H1 (cell line): ENCODE data around the gene PPP4R4. TPM values are rescaled to one million over a fixed set of nuclear protein-coding genes. Genes with fewer than 3 reads are reported as not detected.

Source experiments
- CTBP2 ChIP-seq: IDR thresholded peaks from 2 replicates; pipeline ENCODE4 v1.7.0; 2011; ENCODE audit warnings: borderline replicate concordance, mild to moderate bottlenecking, moderate library complexity, mixed read lengths, low read length; ENCODE audit not compliant: insufficient read depth, insufficient read length
- KDM1A ChIP-seq: fragments of 200-600, 300-600 bp; sonication (generic); IDR thresholded peaks from 2 replicates; pipeline ENCODE4 v1.7.1; 2016; ENCODE audit warnings: mild to moderate bottlenecking, low read length, borderline replicate concordance
- NANOG ChIP-seq: IDR thresholded peaks from 2 replicates; pipeline ENCODE4 v1.6.1; 2011; ENCODE audit warnings: low read length, low read depth, mild to moderate bottlenecking, inconsistent platforms; ENCODE audit not compliant: insufficient read depth, poor library complexity, severe bottlenecking
- SAP30 ChIP-seq: fragments of 300-600 bp; sonication (generic); IDR thresholded peaks from 2 replicates; pipeline ENCODE4 v1.7.1; 2012; ENCODE audit warnings: low read length, moderate library complexity, mild to moderate bottlenecking, inconsistent platforms; ENCODE audit not compliant: insufficient read depth, insufficient replicate concordance
- SUZ12 ChIP-seq: fragments of 200-600 bp; sonication (generic); IDR thresholded peaks from 2 replicates; pipeline ENCODE4 v1.6.1; 2012; ENCODE audit warnings: mild to moderate bottlenecking, inconsistent platforms, low read length, moderate library complexity, mixed read lengths
- polyA plus RNA-seq, 7 experiments: library from polyadenylated mRNA; depleted of rRNA in 3 of 7; stranded (reverse) in 5 of 7; unstranded in 2 of 7; fragments of >200 nt in 5 of 7; fragments of 200-250 nt in 2 of 7; gene quantifications; 1 replicate in 5 of 7; 2 replicates in 1 of 7; 4 replicates in 1 of 7; pipeline versions ENCODE4 v1.2.1 to v1.2.3, GENCODE V29; 2011 to 2013; ENCODE audit warnings: missing spikeins in 2 of 7, mixed read lengths in 2 of 7
- total RNA-seq: library from RNA; stranded (reverse); fragmentation: NEBNext Ultra II Directional; extraction: Animal tissue kit (Norgen Biotek cat#: 25700); gene quantifications from 2 replicates; pipeline ENCODE4 v1.2.1, GENCODE V29; 2021
- TF ChIP-seq, protein P1 (sequence below): fragments of 300-600 bp; sonication (generic); IDR thresholded peaks from 2 replicates; pipeline ENCODE4 v1.7.1; 2012; ENCODE audit warnings: low read length, moderate library complexity, mild to moderate bottlenecking, inconsistent platforms; ENCODE audit not compliant: insufficient replicate concordance
- TF ChIP-seq, protein P2 (sequence below): IDR thresholded peaks from 2 replicates; pipeline ENCODE4 v1.6.1; 2011; ENCODE audit warnings: low read depth, mild to moderate bottlenecking, low read length; ENCODE audit not compliant: insufficient read depth

The PPP4R4 gene
- total and polyA plus RNA-seq, 2 of the 8 experiments (the other 6 are each of a cell fraction or from before 2014, with no cell fraction given) = 3.3 to 9.6 TPM

DNA sequence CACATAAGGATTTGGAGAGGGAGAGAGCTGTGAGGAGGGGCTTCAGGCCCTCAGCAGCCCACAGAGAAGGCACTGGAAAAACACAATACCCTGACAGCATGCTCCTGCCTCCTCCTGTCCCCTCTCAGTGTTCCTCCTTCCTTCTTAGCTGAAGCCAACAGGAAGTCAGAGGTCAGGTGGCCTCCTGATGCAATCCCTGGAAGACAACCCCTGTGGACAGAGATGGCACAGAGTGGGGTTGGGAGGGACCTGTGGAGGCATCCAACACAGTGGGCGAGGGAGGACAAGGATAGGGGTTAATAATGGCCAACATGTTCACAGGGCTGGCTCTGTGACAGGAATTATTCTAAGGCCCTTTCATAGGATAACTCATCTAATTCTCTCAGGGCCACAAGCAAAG lies 29.4 kb upstream of the PPP4R4 start (continued):
- TF ChIP-seq, protein P1, sequence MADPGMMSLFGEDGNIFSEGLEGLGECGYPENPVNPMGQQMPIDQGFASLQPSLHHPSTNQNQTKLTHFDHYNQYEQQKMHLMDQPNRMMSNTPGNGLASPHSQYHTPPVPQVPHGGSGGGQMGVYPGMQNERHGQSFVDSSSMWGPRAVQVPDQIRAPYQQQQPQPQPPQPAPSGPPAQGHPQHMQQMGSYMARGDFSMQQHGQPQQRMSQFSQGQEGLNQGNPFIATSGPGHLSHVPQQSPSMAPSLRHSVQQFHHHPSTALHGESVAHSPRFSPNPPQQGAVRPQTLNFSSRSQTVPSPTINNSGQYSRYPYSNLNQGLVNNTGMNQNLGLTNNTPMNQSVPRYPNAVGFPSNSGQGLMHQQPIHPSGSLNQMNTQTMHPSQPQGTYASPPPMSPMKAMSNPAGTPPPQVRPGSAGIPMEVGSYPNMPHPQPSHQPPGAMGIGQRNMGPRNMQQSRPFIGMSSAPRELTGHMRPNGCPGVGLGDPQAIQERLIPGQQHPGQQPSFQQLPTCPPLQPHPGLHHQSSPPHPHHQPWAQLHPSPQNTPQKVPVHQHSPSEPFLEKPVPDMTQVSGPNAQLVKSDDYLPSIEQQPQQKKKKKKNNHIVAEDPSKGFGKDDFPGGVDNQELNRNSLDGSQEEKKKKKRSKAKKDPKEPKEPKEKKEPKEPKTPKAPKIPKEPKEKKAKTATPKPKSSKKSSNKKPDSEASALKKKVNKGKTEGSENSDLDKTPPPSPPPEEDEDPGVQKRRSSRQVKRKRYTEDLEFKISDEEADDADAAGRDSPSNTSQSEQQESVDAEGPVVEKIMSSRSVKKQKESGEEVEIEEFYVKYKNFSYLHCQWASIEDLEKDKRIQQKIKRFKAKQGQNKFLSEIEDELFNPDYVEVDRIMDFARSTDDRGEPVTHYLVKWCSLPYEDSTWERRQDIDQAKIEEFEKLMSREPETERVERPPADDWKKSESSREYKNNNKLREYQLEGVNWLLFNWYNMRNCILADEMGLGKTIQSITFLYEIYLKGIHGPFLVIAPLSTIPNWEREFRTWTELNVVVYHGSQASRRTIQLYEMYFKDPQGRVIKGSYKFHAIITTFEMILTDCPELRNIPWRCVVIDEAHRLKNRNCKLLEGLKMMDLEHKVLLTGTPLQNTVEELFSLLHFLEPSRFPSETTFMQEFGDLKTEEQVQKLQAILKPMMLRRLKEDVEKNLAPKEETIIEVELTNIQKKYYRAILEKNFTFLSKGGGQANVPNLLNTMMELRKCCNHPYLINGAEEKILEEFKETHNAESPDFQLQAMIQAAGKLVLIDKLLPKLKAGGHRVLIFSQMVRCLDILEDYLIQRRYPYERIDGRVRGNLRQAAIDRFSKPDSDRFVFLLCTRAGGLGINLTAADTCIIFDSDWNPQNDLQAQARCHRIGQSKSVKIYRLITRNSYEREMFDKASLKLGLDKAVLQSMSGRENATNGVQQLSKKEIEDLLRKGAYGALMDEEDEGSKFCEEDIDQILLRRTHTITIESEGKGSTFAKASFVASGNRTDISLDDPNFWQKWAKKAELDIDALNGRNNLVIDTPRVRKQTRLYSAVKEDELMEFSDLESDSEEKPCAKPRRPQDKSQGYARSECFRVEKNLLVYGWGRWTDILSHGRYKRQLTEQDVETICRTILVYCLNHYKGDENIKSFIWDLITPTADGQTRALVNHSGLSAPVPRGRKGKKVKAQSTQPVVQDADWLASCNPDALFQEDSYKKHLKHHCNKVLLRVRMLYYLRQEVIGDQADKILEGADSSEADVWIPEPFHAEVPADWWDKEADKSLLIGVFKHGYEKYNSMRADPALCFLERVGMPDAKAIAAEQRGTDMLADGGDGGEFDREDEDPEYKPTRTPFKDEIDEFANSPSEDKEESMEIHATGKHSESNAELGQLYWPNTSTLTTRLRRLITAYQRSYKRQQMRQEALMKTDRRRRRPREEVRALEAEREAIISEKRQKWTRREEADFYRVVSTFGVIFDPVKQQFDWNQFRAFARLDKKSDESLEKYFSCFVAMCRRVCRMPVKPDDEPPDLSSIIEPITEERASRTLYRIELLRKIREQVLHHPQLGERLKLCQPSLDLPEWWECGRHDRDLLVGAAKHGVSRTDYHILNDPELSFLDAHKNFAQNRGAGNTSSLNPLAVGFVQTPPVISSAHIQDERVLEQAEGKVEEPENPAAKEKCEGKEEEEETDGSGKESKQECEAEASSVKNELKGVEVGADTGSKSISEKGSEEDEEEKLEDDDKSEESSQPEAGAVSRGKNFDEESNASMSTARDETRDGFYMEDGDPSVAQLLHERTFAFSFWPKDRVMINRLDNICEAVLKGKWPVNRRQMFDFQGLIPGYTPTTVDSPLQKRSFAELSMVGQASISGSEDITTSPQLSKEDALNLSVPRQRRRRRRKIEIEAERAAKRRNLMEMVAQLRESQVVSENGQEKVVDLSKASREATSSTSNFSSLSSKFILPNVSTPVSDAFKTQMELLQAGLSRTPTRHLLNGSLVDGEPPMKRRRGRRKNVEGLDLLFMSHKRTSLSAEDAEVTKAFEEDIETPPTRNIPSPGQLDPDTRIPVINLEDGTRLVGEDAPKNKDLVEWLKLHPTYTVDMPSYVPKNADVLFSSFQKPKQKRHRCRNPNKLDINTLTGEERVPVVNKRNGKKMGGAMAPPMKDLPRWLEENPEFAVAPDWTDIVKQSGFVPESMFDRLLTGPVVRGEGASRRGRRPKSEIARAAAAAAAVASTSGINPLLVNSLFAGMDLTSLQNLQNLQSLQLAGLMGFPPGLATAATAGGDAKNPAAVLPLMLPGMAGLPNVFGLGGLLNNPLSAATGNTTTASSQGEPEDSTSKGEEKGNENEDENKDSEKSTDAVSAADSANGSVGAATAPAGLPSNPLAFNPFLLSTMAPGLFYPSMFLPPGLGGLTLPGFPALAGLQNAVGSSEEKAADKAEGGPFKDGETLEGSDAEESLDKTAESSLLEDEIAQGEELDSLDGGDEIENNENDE = no peak
- TF ChIP-seq KDM1A = no peak
- no peak for TF ChIP-seq SUZ12
- TF ChIP-seq SAP30 = no peak
- no peak for TF ChIP-seq NANOG
- TF ChIP-seq CTBP2 = no peak
- TF ChIP-seq, protein P2, sequence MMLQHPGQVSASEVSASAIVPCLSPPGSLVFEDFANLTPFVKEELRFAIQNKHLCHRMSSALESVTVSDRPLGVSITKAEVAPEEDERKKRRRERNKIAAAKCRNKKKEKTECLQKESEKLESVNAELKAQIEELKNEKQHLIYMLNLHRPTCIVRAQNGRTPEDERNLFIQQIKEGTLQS = peak; percentile 51; the same call in 1 of the 2 replicates
